PC-9 (cell line): Measurements from ENCODE around the gene KRTAP19-4. TPM values are rescaled to one million over a fixed set of nuclear protein-coding genes. Genes with fewer than 3 reads are reported as not detected.

Experiments used
- BruUV-seq: library from RNA; stranded (reverse); fragments of 400-500 nt; replicated peaks from 2 replicates; lab custom pipeline; 2021; lab: Mats Ljungman, UMichigan
- CTCF ChIA-PET: fragments of 300-600 bp; sonication (Branson Sonifier 250); formaldehyde crosslinking; loops from one replicate; lab custom pipeline; 2022; ENCODE audit warnings: antibody characterized with exemption; lab: Charles Lee
- POLR2A ChIA-PET: fragments of 300-600 bp; sonication (Branson Sonifier 250); formaldehyde crosslinking; loops from one replicate; lab custom pipeline; 2022; ENCODE audit warnings: antibody characterized with exemption; ENCODE audit not compliant: unreplicated experiment; lab: Charles Lee
- DNase-seq, 2 experiments: peaks; one replicate each; pipeline versions ENCODE4 v3.0.0 to v3.0.0-alpha.2; 2015 to 2022; ENCODE audit warnings: mixed read lengths in 1 of 2
- H2AFZ ChIP-seq: fragments of 200-600 bp; sonication (generic); 2 replicates; pipeline ENCODE4 v1.8.1; 2017; ENCODE audit warnings: antibody characterized with exemption
- H3F3A ChIP-seq: fragments of 200-600 bp; sonication (generic); 2 replicates; pipeline ENCODE4 v1.8.1; 2017; ENCODE audit warnings: antibody characterized with exemption, mild to moderate bottlenecking, low read depth; ENCODE audit not compliant: insufficient read depth
- H3K27ac ChIP-seq: fragments of 200-600 bp; sonication (generic); 2 replicates; pipeline ENCODE4 v1.6.1; 2016; ENCODE audit warnings: mixed run types
- H3K27me3 ChIP-seq: fragments of 200-600 bp; sonication (generic); 2 replicates; pipeline ENCODE4 v1.6.1; 2016; ENCODE audit warnings: low read depth, mixed run types; ENCODE audit not compliant: insufficient read depth
- H3K36me3 ChIP-seq: fragments of 200-600 bp; sonication (generic); 2 replicates; pipeline ENCODE4 v1.6.1; 2016; ENCODE audit warnings: low read depth, mixed run types
- H3K4me1 ChIP-seq: fragments of 200-600 bp; sonication (generic); replicated peaks from 2 replicates; pipeline ENCODE4 v1.6.1; 2016; ENCODE audit warnings: mixed run types; ENCODE audit not compliant: insufficient read depth
- H3K4me2 ChIP-seq: fragments of 200-600 bp; sonication (generic); 2 replicates; pipeline ENCODE4 v1.6.1; 2017; ENCODE audit warnings: mixed run types
- H3K4me3 ChIP-seq: fragments of 200-600 bp; sonication (generic); 2 replicates; pipeline ENCODE4 v1.6.1; 2016; ENCODE audit warnings: mixed run types
- H3K79me2 ChIP-seq: fragments of 200-600 bp; sonication (generic); 2 replicates; pipeline ENCODE4 v1.6.1; 2017; ENCODE audit warnings: low read depth, mixed run types
- H3K9me2 ChIP-seq: fragments of 200-600 bp; sonication (generic); 2 replicates; pipeline ENCODE4 v1.8.1; 2017; ENCODE audit warnings: mild to moderate bottlenecking; ENCODE audit not compliant: insufficient read depth
- H3K9me3 ChIP-seq: fragments of 200-600 bp; sonication (generic); 2 replicates; pipeline ENCODE4 v1.8.1; 2016; ENCODE audit warnings: low read depth; ENCODE audit not compliant: insufficient read depth
- H4K20me1 ChIP-seq: fragments of 200-600 bp; sonication (generic); 2 replicates; pipeline ENCODE4 v1.8.1; 2017; ENCODE audit not compliant: insufficient read depth
- EZH2 ChIP-seq: fragments of 200-600 bp; sonication (generic); IDR thresholded peaks from 2 replicates; pipeline ENCODE4 v1.8.0; 2017; ENCODE audit warnings: antibody characterized with exemption, low read depth
- intact Hi-C: fragments of 100-400 bp; cut with micrococcal nuclease; formaldehyde crosslinking; loops from one replicate; pipeline ENCODE4 v1.10.0; 2022; ENCODE audit not compliant: unreplicated experiment
- total RNA-seq: library from RNA; stranded (reverse); gene quantifications from 2 replicates; pipeline ENCODE4 v1.2.3, GENCODE V29; 2021
- TF ChIP-seq, protein P1 (sequence below): fragments of 200-600 bp; sonication (generic); conservative IDR thresholded peaks from 2 replicates; pipeline ENCODE4 v1.6.1; 2017; ENCODE audit warnings: mixed run types, antibody characterized with exemption, mild to moderate bottlenecking, moderate library complexity

KRTAP19-4 gene
- total RNA-seq, 1 experiment from 2014 or later = not detected

DNA sequence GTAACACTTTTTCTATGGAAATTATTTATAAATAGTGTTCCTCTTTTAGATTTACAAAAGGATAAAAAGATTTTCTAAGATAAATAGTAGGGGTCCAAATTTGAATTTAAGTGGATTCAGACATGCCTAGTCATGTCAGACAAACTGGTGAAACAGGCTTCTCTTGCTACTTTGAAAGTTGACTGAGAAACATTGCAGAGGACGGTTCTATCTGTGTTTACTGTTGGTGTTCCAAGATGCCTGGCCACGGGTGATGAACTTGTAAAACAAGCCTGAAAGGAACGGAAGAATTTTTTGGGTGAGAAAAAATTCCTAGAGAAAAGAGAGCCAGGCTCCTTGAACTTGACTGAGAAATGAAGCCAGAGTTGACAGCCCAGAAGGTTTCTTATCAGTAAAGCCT is 19.0 kb downstream of the KRTAP19-4 start:
- DNase-seq = no peak
- Histone ChIP-seq H2AFZ (no peak overlapping the region), H3K79me2 (no peaks in the 10 kb centered on the region), H4K20me1 (no peaks in the 10 kb centered on the region), H3K4me1 (no peaks in the 10 kb centered on the region), H3F3A (no peaks in the 10 kb centered on the region), H3K27me3 (no peaks in the 10 kb centered on the region), H3K9me2 (no peaks in the 10 kb centered on the region), H3K36me3 (no peaks in the 10 kb centered on the region), H3K9me3 (no peaks in the 10 kb centered on the region), H3K4me3 (no peak overlapping the region), H3K4me2 (no peak overlapping the region), H3K27ac (no peak overlapping the region)
- BruUV-seq = no TSS peak
- ChIA-PET POLR2A (no interaction called here), CTCF (no interaction called here)
- intact Hi-C loops = no loop called here
- TF ChIP-seq, protein P1, sequence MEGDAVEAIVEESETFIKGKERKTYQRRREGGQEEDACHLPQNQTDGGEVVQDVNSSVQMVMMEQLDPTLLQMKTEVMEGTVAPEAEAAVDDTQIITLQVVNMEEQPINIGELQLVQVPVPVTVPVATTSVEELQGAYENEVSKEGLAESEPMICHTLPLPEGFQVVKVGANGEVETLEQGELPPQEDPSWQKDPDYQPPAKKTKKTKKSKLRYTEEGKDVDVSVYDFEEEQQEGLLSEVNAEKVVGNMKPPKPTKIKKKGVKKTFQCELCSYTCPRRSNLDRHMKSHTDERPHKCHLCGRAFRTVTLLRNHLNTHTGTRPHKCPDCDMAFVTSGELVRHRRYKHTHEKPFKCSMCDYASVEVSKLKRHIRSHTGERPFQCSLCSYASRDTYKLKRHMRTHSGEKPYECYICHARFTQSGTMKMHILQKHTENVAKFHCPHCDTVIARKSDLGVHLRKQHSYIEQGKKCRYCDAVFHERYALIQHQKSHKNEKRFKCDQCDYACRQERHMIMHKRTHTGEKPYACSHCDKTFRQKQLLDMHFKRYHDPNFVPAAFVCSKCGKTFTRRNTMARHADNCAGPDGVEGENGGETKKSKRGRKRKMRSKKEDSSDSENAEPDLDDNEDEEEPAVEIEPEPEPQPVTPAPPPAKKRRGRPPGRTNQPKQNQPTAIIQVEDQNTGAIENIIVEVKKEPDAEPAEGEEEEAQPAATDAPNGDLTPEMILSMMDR = no peak
- TF ChIP-seq EZH2 = no peak

DNA sequence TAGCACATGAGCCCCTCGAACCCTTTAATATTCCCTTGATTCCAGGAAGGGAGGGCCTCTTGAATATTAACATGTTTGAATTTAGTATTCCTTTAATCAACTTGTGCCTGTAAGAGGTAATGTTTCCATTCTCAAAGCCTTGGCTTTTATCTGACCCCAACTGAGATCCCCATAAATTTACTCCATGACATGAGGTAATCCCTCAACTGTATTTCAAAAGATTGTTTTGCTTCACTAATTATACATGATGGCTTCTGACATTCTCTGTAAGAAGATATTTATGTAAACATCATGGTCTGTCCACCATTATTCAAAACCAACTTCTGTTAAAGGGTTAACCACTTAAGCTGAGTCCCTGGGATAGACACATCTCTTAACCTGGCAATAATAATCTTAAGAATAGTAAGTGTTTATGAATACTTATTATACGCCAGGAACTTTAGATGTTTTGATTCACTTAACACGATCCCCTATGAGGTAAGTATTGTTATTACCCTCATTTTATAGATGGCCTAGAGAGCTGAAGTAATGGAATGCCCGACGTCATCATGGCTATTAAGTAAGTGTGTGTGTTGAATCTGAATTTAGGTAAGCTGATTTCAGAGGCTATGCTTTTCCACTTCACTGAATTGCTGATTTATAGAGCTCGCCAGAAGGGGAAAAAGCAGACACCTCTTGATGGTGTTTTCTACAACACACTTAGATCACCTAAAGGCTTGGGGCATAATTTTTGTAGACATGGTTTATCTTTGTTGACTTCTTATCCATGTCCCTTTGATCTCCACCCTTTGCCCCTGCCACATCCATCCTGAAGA is 27.9 kb downstream of the KRTAP19-4 start:
- Histone ChIP-seq H4K20me1 (no peaks in the 10 kb centered on the region), H3K4me3 (no peak overlapping the region), H2AFZ (no peak overlapping the region), H3K9me2 (no peaks in the 10 kb centered on the region), H3K36me3 (no peaks in the 10 kb centered on the region), H3K27ac (no peak overlapping the region), H3K79me2 (no peaks in the 10 kb centered on the region), H3K4me2 (no peak overlapping the region), H3K9me3 (no peaks in the 10 kb centered on the region), H3F3A (no peaks in the 10 kb centered on the region), H3K4me1 (no peaks in the 10 kb centered on the region), H3K27me3 (no peaks in the 10 kb centered on the region)
- intact Hi-C loops = no loop called here
- ChIA-PET CTCF (no interaction called here), POLR2A (no interaction called here)
- no peak for DNase-seq
- no TSS peak for BruUV-seq
- no peak for TF ChIP-seq EZH2
- TF ChIP-seq, protein P1 = no peak

DNA sequence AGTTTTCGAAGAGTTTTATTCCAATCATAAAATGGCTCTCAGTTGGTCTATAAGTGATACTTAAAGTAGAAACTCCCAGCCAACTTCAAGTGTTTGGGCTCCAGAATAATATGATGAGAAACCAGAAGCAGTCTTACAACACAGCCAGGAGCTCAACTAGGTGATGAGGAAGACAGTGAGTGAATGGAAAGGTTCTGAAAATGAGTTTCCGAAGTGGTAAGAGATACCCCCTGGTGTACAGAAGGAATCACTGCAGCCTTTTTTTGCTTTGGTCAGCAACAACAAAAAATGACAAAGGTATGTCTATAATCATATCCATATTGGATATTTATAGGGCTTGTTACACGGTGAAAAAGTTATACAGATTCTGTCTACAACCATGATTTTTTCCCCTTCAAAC is 33.3 kb downstream of the KRTAP19-4 start:
- CTCF ChIA-PET = no interaction called here
- H3K4me3 ChIP-seq = no peak overlapping the region
- intact Hi-C loops = no loop called here

More for the DNA sequence above, 33.3 kb downstream of the KRTAP19-4 start:
- TF ChIP-seq, protein P1 = peak; percentile 48
- TF ChIP-seq EZH2 = no peak
- H3K79me2 ChIP-seq = no peaks in the 10 kb centered on the region
- BruUV-seq = no TSS peak
- H3K27ac ChIP-seq = no peak overlapping the region
- no peaks in the 10 kb centered on the region for H3K4me1 ChIP-seq
- H3K36me3 ChIP-seq = no peaks in the 10 kb centered on the region
- no peak overlapping the region for H3K4me2 ChIP-seq
- H3K9me3 ChIP-seq = no peaks in the 10 kb centered on the region
- POLR2A ChIA-PET = no interaction called here
- H4K20me1 ChIP-seq = no peaks in the 10 kb centered on the region
- no peaks in the 10 kb centered on the region for H3K27me3 ChIP-seq
- no peak for DNase-seq
- H3F3A ChIP-seq = no peaks in the 10 kb centered on the region
- H2AFZ ChIP-seq = no peak overlapping the region
- H3K9me2 ChIP-seq = no peaks in the 10 kb centered on the region
